ENCODE results near the gene SYS1.

Gene SYS1

GRCh38 chr20:45368221-45368980 is 5.4 kb downstream of the SYS1 start:
- Histone ChIP-seq H2BK5ac (ENCODE audit: low read length) (no peak overlapping the region), H3K79me2 (ENCODE audit: control insufficient read depth, insufficient read depth, low read length) (peaks cover 8% of the 10 kb centered on the region), H3K4me1 (ENCODE audit: control insufficient read depth, low read depth, low read length) (peaks cover 10% of the 10 kb centered on the region), H4K8ac (ENCODE audit: low read depth, low read length) (no peak overlapping the region), H3K79me1 (ENCODE audit: low read length) (peaks cover 17% of the 10 kb centered on the region), H3K23ac (ENCODE audit: low read length) (no peak overlapping the region), H3K4ac (ENCODE audit: low read depth, low read length) (no peak overlapping the region), H3K27ac (ENCODE audit: low read depth, low read length) (no peak overlapping the region), H3K18ac (ENCODE audit: low read length) (no peak overlapping the region), H3K9ac (ENCODE audit: low read length) (no peak overlapping the region), H2AK5ac (ENCODE audit: low read length) (no peak overlapping the region), H4K5ac (ENCODE audit: low read length) (no peak overlapping the region), H2BK120ac (ENCODE audit: low read depth, low read length) (no peak overlapping the region), H3K4me2 (ENCODE audit: low read length) (no peak overlapping the region), H2BK15ac (replicated peaks; ENCODE audit: low read depth) (no peak overlapping the region), H3K4me3 (ENCODE audit: low read length) (no peak overlapping the region), H3K27me3 (ENCODE audit: insufficient read depth, low read length, poor library complexity) (no peaks in the 10 kb centered on the region), H3K36me3 (ENCODE audit: control insufficient read depth, insufficient read depth, low read length) (peaks cover 2% of the 10 kb centered on the region), H3K56ac (ENCODE audit: low read length) (no peak overlapping the region)
- no CpG with 5 or more reads among the region's 6 CpGs for WGBS (ENCODE audit: extremely low coverage, insufficient coverage, low lambda C conversion rate)
- DNase-seq, result no peak

DNA sequence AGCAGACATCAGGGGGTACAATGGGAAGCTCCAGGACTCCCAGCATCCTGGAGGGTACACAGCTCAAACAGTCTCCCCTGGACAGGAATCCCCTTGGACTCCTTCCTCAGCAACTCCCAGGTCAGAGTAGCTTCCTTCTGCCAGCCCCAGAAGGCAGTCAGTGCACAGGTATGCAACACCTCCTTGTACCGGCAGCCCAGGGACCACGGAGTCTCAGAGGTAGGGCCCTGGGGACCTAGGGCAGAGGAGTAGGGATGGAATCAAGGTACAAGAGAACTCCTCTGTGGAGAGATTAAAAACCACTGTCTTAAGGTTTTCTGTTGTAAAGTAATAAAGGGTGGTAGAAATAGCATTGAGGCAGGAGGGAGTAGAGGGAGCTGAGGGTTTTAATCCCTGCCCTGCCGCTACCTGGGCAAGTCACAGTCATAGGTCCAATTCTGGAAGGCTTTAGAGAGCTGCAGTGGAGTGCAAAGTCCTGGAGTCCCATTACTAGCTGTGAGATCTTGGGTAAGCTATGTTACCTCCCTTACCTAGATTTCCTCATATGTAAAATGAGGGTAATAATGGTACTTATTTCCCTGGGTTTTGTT is 7.7 kb downstream of the SYS1 start:
- H4K5ac ChIP-seq (ENCODE audit: low read length), result no peak overlapping the region
- no peak for DNase-seq

DNA sequence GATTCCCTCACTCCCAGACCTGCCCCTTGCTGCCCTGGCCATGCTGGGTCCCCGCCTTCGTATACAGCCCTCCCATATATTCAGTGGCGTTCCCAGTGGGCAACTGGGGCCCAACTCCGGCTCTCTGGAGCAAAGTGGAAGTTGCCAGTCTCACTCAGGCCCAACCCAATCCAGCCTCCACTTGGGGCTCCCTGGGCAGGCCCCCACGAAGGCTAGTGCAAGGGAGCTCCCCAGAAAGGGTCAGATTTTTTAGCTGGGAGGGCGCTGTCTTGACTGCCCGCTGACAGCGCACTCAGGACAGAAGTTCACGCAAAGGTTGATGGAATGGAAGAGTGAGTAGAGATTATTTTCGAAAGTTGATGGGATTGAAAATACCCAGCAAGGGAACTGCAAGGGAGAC is 9.3 kb downstream of the SYS1 start:
- Histone ChIP-seq H3K56ac (ENCODE audit: low read length) (no peak overlapping the region), H4K8ac (ENCODE audit: low read depth, low read length) (no peak overlapping the region), H3K4me3 (ENCODE audit: low read length) (no peak overlapping the region), H2BK5ac (ENCODE audit: low read length) (no peak overlapping the region), H3K23ac (ENCODE audit: low read length) (no peak overlapping the region), H3K9ac (ENCODE audit: low read length) (peak overlapping the region; percentile 2), H3K79me1 (ENCODE audit: low read length) (no peaks in the 10 kb centered on the region), H2AK5ac (ENCODE audit: low read length) (no peak overlapping the region), H3K27me3 (ENCODE audit: insufficient read depth, low read length, poor library complexity) (no peaks in the 10 kb centered on the region), H3K36me3 (ENCODE audit: control insufficient read depth, insufficient read depth, low read length) (no peaks in the 10 kb centered on the region), H3K27ac (ENCODE audit: low read depth, low read length) (no peak overlapping the region), H4K5ac (ENCODE audit: low read length) (no peak overlapping the region), H3K79me2 (ENCODE audit: control insufficient read depth, insufficient read depth, low read length) (no peaks in the 10 kb centered on the region), H3K18ac (ENCODE audit: low read length) (no peak overlapping the region), H2BK120ac (ENCODE audit: low read depth, low read length) (no peak overlapping the region), H3K4me2 (ENCODE audit: low read length) (no peak overlapping the region), H3K4ac (ENCODE audit: low read depth, low read length) (no peak overlapping the region), H3K4me1 (ENCODE audit: control insufficient read depth, low read depth, low read length) (peaks cover 5% of the 10 kb centered on the region), H2BK15ac (replicated peaks; ENCODE audit: low read depth) (no peak overlapping the region)
- DNase-seq, result no peak
- no CpG with 5 or more reads among the region's 10 CpGs for WGBS (ENCODE audit: extremely low coverage, insufficient coverage, low lambda C conversion rate)

More for the DNA sequence above, 7.7 kb downstream of the SYS1 start:
- Histone ChIP-seq H2BK5ac (ENCODE audit: low read length) (no peak overlapping the region), H4K8ac (ENCODE audit: low read depth, low read length) (no peak overlapping the region), H3K36me3 (ENCODE audit: control insufficient read depth, insufficient read depth, low read length) (peaks cover 2% of the 10 kb centered on the region), H3K4me1 (ENCODE audit: control insufficient read depth, low read depth, low read length) (peaks cover 5% of the 10 kb centered on the region), H3K23ac (ENCODE audit: low read length) (no peak overlapping the region), H3K4me3 (ENCODE audit: low read length) (no peak overlapping the region), H2BK15ac (replicated peaks; ENCODE audit: low read depth) (no peak overlapping the region), H2AK5ac (ENCODE audit: low read length) (no peak overlapping the region), H3K56ac (ENCODE audit: low read length) (no peak overlapping the region), H3K9ac (ENCODE audit: low read length) (no peak overlapping the region), H2BK120ac (ENCODE audit: low read depth, low read length) (no peak overlapping the region), H3K4ac (ENCODE audit: low read depth, low read length) (no peak overlapping the region), H3K79me1 (ENCODE audit: low read length) (peaks cover 2% of the 10 kb centered on the region), H3K27me3 (ENCODE audit: insufficient read depth, low read length, poor library complexity) (no peaks in the 10 kb centered on the region), H3K79me2 (ENCODE audit: control insufficient read depth, insufficient read depth, low read length) (no peaks in the 10 kb centered on the region), H3K4me2 (ENCODE audit: low read length) (no peak overlapping the region), H3K18ac (ENCODE audit: low read length) (no peak overlapping the region), H3K27ac (ENCODE audit: low read depth, low read length) (no peak overlapping the region)
- WGBS (ENCODE audit: extremely low coverage, insufficient coverage, low lambda C conversion rate), result no CpG with 5 or more reads among the region's 3 CpGs

DNA sequence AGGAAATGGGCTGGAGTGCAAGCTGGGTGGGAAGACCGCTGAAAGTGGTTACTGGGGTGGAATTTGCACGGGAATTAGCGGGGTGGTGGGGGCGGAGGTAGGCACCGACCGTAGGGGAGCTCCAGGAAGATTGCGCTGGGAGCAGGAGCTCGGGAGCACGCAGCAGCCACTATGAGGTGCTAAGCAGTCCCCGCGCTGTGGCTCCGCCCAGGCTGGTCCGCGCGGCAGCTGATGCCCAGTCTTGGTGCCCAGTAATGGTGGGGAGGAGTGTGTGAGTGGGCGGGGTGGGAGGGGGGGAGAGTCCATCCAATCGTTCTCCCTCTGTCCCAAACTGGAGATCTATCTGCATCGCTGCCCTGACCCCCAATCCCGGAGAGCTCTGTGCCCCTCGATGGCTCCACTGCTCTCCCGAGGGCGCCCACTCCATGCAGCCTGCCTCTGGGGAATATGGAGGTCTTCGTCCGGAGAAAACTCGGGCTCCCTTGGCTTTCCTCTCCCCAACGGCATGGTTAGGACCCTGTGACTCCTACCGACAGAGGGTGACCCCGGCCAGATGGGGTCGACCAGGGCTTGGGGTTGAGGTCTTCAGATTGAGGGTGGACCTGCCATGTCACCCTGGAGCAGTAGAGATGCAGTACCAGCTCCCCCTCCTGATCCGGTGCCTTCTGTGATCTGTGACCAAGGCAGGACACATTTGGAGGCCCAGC is 9.8 kb downstream of the SYS1 start:
- Histone ChIP-seq H2BK120ac (ENCODE audit: low read depth, low read length) (no peak overlapping the region), H3K4ac (ENCODE audit: low read depth, low read length) (no peak overlapping the region), H3K27me3 (ENCODE audit: insufficient read depth, low read length, poor library complexity) (no peaks in the 10 kb centered on the region), H3K4me2 (ENCODE audit: low read length) (peak overlapping the region; percentile 67), H3K79me2 (ENCODE audit: control insufficient read depth, insufficient read depth, low read length) (no peaks in the 10 kb centered on the region), H3K79me1 (ENCODE audit: low read length) (no peaks in the 10 kb centered on the region), H4K8ac (ENCODE audit: low read depth, low read length) (no peak overlapping the region), H4K5ac (ENCODE audit: low read length) (no peak overlapping the region), H3K27ac (ENCODE audit: low read depth, low read length) (no peak overlapping the region), H3K36me3 (ENCODE audit: control insufficient read depth, insufficient read depth, low read length) (no peaks in the 10 kb centered on the region), H2BK5ac (ENCODE audit: low read length) (no peak overlapping the region), H3K23ac (ENCODE audit: low read length) (peak overlapping the region; percentile 57), H3K4me3 (ENCODE audit: low read length) (no peak overlapping the region), H3K9ac (ENCODE audit: low read length) (peak overlapping the region; percentile 38), H3K4me1 (ENCODE audit: control insufficient read depth, low read depth, low read length) (peaks cover 6% of the 10 kb centered on the region), H2AK5ac (ENCODE audit: low read length) (no peak overlapping the region), H3K56ac (ENCODE audit: low read length) (peak overlapping the region; percentile 82), H2BK15ac (replicated peaks; ENCODE audit: low read depth) (no peak overlapping the region), H3K18ac (ENCODE audit: low read length) (peak overlapping the region; percentile 6)
- WGBS (ENCODE audit: extremely low coverage, insufficient coverage, low lambda C conversion rate), result no CpG with 5 or more reads among the region's 30 CpGs
- peak; percentile 40 for DNase-seq

DNA sequence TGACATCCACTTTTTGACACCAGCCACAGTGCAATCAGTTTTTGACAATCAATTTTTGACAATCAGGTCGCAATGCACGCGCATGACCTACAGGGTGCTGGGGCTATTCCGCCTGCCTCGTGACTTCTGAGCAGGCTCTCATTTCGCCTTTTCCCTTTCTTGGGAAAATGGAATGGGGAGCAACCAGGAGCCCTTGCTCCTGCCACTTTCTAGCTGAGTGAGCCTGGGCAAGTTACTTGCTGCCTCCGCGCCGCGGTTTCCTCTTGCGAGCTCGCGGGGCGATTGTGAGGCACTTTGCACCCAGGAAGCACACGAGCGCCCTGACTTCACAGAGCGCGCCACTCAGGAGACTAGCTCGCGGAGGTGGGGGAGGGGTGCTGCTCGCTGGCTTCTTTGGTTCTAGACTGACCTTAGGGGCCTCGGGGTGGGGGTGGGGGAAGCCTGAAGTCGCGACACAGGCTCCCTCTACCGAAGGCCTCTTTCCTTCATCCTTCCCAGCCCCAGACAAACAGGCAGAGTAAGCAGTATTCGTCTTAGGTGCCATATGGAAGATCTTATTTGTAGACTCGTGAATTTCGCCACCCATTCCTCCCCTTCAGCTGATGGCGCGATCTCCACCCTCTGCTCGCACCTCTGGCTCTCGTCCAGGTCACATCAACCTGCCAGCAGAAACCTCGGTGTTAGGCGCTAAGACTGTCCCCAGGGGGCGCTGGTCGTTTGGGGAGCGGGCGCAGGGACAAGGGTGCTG is 10.6 kb downstream of the SYS1 start:
- H2BK5ac ChIP-seq (ENCODE audit: low read length), result no peak overlapping the region
- no peak overlapping the region for H4K5ac ChIP-seq (ENCODE audit: low read length)
- H3K4me3 ChIP-seq (ENCODE audit: low read length), result no peak overlapping the region
- H3K36me3 ChIP-seq (ENCODE audit: control insufficient read depth, insufficient read depth, low read length), result no peaks in the 10 kb centered on the region
- H2BK15ac ChIP-seq (replicated peaks; ENCODE audit: low read depth), result no peak overlapping the region
- no peaks in the 10 kb centered on the region for H3K79me1 ChIP-seq (ENCODE audit: low read length)
- H4K8ac ChIP-seq (ENCODE audit: low read depth, low read length), result no peak overlapping the region
- H3K4me2 ChIP-seq (ENCODE audit: low read length), result peak overlapping the region; percentile 67
- DNase-seq, result peak; percentile 91
- peak overlapping the region; percentile 82 for H3K56ac ChIP-seq (ENCODE audit: low read length)
- H3K4ac ChIP-seq (ENCODE audit: low read depth, low read length), result no peak overlapping the region
- no peak overlapping the region for H2BK120ac ChIP-seq (ENCODE audit: low read depth, low read length)
- no peaks in the 10 kb centered on the region for H3K27me3 ChIP-seq (ENCODE audit: insufficient read depth, low read length, poor library complexity)
- H3K79me2 ChIP-seq (ENCODE audit: control insufficient read depth, insufficient read depth, low read length), result no peaks in the 10 kb centered on the region
- peaks cover 11% of the 10 kb centered on the region for H3K4me1 ChIP-seq (ENCODE audit: control insufficient read depth, low read depth, low read length)
- H3K27ac ChIP-seq (ENCODE audit: low read depth, low read length), result no peak overlapping the region
- H3K23ac ChIP-seq (ENCODE audit: low read length), result peak overlapping the region; percentile 57
- H3K9ac ChIP-seq (ENCODE audit: low read length), result peak overlapping the region; percentile 38
- WGBS (ENCODE audit: extremely low coverage, insufficient coverage, low lambda C conversion rate), result no CpG with 5 or more reads among the region's 38 CpGs
- H2AK5ac ChIP-seq (ENCODE audit: low read length), result no peak overlapping the region
- H3K18ac ChIP-seq (ENCODE audit: low read length), result peak overlapping the region; percentile 6
